HG02678 (cell line): ENCODE results near the gene CENPX.

Experiments used
- ATAC-seq: cut with Tn5 transposase; IDR thresholded peaks from one replicate; pipeline ENCODE4 v1.9.1; 2021; ENCODE audit warnings: mild to moderate bottlenecking, moderate library complexity; ENCODE audit not compliant: unreplicated experiment

The CENPX gene

DNA sequence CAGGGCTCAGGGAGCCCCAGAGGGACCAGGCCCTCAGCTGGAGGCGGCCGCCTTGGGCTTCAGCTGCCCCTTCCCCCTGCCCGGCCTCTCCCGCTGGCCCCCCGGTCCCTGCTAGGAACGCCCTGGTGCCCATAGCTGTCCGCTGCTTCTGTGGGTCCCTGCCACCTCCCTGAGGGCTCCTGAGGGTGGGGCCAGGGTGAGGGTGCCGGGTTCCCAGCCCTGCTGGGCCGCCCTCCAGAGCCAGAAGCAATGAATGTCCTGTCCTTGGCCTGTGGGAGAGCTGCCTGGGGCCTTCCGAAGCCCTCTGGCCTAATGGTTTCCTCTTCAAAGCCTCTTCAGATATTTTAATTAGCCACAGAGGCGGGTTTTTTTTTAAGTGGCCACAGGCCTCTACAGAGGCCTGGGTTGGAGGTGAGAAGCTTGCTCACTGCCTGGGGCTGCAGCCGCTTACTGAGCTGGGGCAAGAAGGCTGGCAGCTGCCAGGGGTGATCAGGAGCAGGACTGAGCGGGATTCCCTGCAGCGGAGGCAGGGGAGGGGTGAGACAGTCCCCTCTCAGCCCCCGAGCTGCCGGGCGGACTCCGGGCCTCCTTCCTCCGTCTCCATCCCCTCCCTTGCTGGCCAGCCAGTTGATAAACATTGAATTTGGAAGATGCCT, 9.9 kb downstream of the CENPX start:
- ATAC-seq: no peak

- no peak for ATAC-seq
Observed at GRCh38 chr17:82012261-82012639, 10.4 kb downstream of the CENPX start.

DNA sequence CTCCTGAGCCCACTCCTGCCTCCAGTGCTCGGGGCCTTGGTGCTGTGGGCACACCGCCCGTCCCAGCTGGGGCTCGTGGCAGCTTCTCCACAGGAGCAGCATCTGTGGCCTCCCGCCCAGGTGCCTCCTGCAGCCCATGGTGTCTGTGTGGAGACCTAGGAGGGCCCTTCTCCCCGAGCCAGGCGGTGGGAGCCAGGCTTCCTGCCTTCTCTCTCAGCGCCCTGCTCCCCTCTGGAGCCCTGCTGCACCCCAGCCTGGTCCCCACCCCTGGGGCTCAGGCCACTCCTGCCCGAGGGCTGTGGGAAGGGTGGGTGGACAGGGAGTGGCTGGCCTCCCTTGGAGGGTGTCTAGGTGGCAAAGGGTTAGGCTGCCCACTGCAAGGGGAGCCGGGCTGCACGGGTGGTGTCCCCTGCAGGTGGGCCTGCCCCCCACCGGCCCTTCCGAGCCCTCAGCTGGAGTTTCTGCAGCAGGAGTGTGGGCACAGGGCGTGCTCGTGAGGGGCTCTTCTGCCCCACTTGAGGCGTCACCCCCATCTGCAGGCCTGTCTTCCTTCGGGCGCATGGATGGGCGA, 11.0 kb downstream of the CENPX start:
- ATAC-seq: no peak

- no peak for ATAC-seq
Observed at GRCh38 chr17:82010575-82011525, 11.8 kb downstream of the CENPX start.

- no peak for ATAC-seq
Observed at GRCh38 chr17:82009413-82009812, 13.3 kb downstream of the CENPX start.

GRCh38 chr17:82008941-82009405, 13.7 kb downstream of the CENPX start:
- ATAC-seq: no peak

DNA sequence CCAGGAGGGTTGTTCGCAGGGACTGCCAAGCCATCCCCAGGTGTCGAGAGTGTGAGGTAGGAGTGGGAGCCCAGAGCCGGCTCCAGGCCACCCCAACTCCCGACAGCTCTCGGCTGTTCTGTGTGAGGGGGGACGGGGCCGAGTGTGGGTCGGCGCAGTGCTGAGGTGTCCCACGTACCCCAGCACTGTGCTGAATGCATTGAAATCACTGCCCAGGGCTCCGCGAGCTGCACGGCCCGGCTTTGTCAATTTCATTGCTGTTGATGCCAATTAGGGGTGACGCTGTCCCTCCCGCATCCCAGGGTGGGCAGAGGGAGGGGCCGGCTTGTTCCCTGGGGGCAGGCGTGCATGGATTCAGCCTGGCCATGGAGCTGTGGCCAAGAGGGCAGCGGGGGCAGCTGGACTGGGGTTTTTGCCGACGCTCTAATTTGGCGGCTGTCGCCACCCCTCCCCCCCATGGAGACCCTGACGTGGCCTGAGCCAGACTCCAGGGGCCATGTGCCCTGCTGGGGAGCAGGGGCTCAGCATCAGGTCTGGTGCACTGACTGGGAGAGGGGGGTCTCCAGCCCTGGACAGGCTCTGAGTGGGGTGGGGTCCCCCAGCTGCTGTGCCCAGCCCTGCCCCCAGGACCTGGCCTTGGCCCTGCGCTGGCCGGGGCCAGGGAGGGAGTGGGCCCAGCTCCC, 14.3 kb downstream of the CENPX start:
- ATAC-seq: no peak

GRCh38 chr17:82007495-82008257, 15.0 kb downstream of the CENPX start:
- no peak for ATAC-seq

DNA sequence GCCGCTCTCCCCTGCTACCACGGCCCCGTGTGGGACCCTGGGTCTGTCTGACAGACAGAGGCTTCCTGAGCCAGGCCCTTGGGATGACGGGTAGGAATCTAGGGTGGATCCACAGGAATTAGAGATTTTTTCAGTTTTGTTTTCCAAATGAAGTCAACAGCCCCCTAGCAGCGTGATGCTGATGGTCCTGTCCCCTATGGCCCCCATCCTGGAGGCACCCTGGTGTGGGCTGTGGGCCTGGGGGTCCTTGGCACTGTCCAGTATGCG, 15.5 kb downstream of the CENPX start:
- no peak for ATAC-seq

DNA sequence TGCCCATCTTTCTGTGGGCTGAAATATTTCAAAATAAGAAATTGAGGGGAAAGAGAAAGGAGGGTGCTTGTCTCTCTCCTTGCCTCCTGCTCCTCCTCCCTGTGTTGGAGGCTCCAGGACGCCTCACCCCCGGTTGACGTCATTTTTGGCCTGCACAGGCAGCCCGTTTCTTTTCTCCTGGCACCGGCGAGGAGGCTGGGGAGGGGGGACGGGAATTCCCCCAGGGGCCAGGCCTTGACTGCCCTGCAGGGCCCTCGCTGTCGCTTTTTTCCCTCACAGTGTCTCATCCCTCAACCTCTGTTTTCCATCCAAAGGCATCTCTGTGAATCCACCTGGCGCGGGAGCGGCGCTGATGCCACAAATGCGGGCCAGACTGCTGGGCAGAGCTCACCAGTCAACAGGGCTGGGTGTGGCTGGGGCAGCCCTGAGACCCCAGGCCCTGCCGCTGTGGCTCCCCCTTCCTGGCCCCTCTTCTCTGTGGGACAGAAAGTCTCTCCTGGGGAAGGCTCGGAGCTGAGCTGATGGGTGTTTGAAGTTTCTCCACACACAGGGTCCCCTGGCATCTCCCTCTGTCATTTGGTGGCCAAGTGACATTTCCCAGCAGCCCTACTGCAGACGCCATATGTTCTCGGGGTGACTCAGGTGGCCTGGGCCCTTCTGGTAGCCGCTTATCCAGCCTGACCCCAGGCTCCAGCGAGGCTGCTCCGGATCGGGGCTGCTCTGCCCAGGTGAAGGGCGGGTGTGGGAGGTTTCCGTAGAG, 16.0 kb downstream of the CENPX start:
- no peak for ATAC-seq

DNA sequence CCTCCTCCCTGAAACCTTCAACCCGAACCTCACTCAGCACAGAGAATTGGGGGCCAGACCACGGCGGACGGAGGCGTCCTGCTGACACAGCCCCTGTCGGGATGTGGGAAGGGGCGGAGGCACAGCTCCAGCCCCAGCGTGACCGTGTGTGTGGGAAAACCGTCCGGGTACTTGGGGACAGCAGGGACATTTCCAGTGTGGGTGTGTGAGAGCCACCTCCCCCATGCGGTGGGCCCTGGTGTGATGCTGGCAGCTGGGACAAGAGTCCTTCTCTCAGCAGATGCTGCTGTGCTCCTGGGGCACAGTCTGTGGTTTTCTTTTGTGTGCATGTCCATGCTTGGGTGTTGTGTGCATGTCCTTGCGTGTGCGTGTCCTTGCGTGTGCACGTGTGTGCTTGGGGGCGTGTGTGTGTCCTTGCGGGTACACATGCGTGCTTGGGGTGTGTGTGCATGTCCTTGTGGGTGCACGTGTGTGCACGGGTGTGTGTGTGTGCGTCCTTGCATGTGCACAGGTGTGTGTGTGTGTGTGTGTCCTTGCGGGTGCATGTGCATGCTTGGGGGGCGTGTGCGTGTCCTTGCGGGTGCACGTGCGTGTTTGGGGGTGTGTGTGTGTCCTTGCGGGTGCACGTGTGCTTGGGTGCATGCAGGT, 16.9 kb downstream of the CENPX start:
- no peak for ATAC-seq

- ATAC-seq: no peak
Observed at GRCh38 chr17:82004517-82005455, 17.9 kb downstream of the CENPX start.

GRCh38 chr17:82003411-82004381, 19.0 kb downstream of the CENPX start:
- no peak for ATAC-seq

GRCh38 chr17:82001571-82002056, 21.1 kb downstream of the CENPX start:
- no peak for ATAC-seq

GRCh38 chr17:82000803-82001570, 21.7 kb downstream of the CENPX start:
- ATAC-seq: no peak
